ENCODE measurements around the gene C19orf81.

C19orf81 gene

DNA sequence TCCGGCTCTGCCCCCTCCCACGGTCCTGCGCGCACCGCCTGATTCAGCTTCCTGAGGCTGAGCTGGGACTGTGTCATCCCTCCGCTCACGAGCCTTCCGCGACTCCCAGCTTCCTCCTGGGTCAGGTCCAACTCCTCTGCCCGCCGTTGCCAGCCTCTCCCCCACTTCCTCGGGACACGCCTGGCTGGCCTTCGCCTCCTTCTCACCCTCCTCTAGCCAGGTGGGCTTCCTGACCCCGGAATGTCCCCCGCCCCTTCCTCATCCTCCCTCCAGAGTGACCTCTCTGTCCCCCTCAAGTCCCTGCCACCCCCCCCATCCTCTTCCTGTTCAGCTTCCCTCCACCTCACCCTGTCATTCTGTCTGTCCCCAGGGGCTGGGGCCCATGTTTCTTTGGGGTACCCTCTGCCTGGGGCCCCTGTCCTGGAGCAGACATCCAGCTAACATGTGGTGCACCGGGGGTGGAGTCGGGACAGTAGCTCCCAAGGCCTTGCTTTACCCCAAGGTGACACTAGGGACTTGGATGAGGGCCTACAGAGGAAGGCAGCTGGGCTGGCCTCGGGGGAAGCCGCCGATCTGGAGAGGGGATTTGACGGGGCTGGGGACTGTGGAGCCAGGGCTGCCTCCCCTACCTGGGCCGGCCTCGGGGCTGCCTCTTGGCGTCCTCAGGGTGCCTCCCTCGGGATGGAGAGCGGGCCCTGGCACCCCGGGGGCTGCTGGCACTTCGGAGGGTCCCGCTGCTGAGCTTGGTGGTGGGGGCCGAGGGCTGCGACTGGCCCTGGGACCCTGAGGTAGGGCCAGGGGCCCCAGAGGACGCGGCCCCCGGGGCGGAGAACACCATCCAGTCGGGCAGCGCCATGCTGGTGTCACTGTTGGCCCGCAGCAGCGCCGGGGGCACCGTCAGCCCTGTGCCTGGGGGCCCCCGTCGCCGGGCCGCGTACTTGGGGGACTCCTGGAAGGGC lies 53.9 kb downstream of the C19orf81 start:
- no peaks in the 10 kb centered on the region for H3K36me3 Mint-ChIP-seq (ENCODE audit: low read depth)

DNA sequence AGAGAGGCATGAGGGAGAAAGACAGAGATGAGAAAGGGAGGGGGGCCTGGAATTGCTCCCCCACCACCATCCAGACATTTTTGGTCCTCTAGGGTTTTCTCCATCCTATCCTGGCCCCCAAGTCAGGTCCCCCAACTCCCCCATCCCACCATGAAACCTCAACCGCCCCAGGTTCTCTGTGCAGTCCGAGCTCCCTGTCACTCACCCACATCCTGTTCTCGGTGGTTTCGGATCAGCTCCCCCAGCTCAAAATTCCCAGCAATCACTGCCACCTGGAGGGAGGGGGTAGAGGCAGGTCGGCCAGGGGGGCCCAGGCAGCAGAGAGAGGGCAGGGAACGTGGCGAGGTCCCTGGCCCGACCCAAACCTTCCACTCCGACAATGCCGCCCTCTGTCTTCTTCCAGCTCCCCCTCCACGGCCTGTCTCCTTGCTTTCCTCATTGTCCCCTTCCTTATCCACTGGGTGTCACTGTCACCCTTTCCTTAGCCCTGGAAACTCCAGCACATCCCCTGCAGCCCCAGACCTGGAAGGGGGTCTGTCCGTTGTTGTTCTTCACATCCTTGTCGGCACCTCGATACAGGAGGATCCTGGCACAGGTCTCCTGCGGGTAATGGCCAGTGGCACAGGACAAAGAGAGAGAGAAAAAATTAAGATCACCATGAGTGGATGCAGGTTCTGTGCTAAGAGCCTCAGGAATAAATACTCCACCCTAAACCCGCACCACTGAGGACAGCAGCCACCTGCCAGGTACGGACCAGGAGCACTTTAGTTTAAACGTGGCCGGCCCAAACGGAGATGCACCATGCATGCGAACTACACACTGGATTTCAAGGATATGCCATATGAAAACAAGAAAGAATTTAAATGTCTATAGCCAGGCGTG lies 54.9 kb downstream of the C19orf81 start:
- no peak overlapping the region for H3K27ac Mint-ChIP-seq
- H3K4me1 Mint-ChIP-seq (ENCODE audit: low read depth), result no peaks in the 10 kb centered on the region
- no peaks in the 10 kb centered on the region for H3K9me3 Mint-ChIP-seq
- H3K36me3 Mint-ChIP-seq (ENCODE audit: low read depth), result no peaks in the 10 kb centered on the region
- peaks cover 25% of the 10 kb centered on the region for H3K27me3 Mint-ChIP-seq
- no peak overlapping the region for H3K4me3 Mint-ChIP-seq

More for the DNA sequence above, 53.9 kb downstream of the C19orf81 start:
- H3K27ac Mint-ChIP-seq, result no peak overlapping the region
- no peaks in the 10 kb centered on the region for H3K4me1 Mint-ChIP-seq (ENCODE audit: low read depth)
- peaks cover 26% of the 10 kb centered on the region for H3K27me3 Mint-ChIP-seq
- no peaks in the 10 kb centered on the region for H3K9me3 Mint-ChIP-seq
- H3K4me3 Mint-ChIP-seq, result no peak overlapping the region

DNA sequence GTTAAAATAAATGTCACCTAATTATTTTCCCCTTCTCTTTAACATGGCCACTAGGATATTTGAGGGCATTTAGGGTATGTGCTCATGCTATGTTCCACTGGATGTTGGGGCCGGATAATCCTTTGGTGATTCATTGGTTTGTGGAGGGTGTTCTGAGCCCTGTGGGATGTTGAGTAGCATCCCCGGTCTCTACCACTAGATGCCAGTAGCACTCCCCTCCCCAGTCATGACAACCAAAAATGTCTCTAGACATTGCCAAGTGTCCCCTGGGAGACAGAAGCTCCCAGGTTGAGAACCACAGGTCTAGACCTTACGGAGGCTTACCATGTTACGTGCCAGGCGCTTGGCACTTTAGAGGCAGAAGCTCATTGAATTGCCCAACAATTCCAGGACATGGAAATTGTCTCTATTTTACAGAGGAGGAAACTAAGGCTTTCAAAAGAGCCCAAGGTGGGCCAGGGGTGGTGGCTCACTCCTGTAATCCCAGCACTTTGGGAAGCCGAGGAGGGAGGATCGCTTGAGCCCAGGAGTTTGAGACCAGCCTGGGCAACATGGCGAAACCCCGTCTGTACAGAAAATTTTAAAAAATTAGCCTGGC lies 56.3 kb downstream of the C19orf81 start:
- Mint-ChIP-seq H3K27me3 (peaks cover 18% of the 10 kb centered on the region), H3K4me3 (no peak overlapping the region), H3K36me3 (ENCODE audit: low read depth) (no peaks in the 10 kb centered on the region), H3K9me3 (no peaks in the 10 kb centered on the region), H3K27ac (no peak overlapping the region), H3K4me1 (ENCODE audit: low read depth) (no peaks in the 10 kb centered on the region)

DNA sequence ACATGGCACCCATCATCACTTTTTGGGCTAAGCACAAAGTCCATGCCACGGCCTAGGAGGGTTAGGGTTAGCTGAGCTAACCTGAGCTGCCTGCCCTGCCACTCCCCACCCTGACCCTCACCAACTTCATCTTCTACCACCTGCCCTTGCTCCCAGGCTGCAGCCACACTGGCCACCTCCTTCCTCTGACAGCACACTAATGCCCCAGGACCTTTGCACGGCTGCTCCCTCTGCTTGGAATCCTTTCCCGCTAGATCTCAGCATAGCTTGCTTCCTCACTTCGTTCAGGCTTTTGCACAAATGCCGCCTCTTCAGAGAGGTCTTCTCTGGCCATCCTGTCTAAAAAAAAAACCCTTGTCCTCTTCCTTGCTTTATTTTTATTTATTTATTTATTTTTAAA lies 57.1 kb downstream of the C19orf81 start:
- Mint-ChIP-seq H3K4me1 (ENCODE audit: low read depth) (no peaks in the 10 kb centered on the region), H3K27ac (no peak overlapping the region), H3K36me3 (ENCODE audit: low read depth) (no peaks in the 10 kb centered on the region), H3K27me3 (peaks cover 17% of the 10 kb centered on the region), H3K4me3 (no peak overlapping the region), H3K9me3 (no peaks in the 10 kb centered on the region)

DNA sequence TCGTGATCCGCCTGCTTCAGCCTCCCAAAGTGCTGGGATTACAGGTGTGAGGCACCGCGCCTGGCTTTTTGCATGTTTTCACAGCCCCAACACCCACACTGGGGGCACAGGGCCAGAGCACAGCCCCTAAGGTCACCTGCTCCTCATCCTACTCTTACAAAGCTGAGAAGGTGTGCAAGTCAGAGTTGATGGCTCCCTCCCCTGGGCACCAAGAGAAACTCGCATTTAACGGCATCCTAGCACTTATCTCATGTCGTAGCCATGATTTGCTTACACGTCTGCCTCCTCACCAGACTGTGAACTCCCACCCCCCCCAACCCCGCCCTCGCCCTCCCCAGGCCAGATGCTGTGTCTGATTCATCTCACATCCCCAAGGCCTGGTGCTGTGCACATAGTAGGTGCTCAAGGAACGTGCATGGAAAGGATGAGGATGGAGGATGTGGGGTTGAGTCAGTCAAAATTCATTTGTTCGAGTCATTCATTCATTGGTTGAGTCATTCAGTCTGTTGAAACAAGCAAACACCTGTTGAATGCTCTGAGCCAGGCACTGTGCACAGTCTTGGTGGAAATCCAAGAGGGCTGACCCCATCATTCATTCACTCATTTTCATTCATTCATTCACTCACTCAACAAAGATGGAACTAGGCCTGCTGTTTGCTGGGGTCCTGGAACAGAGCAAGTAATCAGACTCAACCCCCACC lies 59.1 kb downstream of the C19orf81 start:
- Mint-ChIP-seq H3K4me3 (no peak overlapping the region), H3K36me3 (ENCODE audit: low read depth) (no peaks in the 10 kb centered on the region), H3K27me3 (peaks cover 17% of the 10 kb centered on the region), H3K27ac (no peak overlapping the region), H3K4me1 (ENCODE audit: low read depth) (peaks cover 10% of the 10 kb centered on the region), H3K9me3 (no peaks in the 10 kb centered on the region)
